Erythroblast (primary cell): Measurements from ENCODE around the gene HARS2.
"Not testable (repeated sequence)": the region's sequence is repeated elsewhere in the genome, so short reads cannot be mapped to it uniquely, and the experiment has no call there.

Source experiments
- DNase-seq, 2 experiments: peaks; one replicate each; lab custom pipeline; 2025; lab: John Stamatoyannopoulos, UW
- GATA1 ChIP-seq: IDR thresholded peaks from 2 replicates; pipeline ENCODE4 v1.6.1; 2011; ENCODE audit warnings: low read depth, mild to moderate bottlenecking, control low read depth, low read length, moderate library complexity
- POLR2A ChIP-seq: IDR thresholded peaks from 2 replicates; pipeline ENCODE4 v1.6.1; 2011; ENCODE audit warnings: mild to moderate bottlenecking, low read length

The HARS2 gene

GRCh38 chr5:140674629-140675028 is 16.6 kb upstream of the HARS2 start:
- DNase-seq = no peak
- TF ChIP-seq GATA1 (no peak), POLR2A (no peak)

DNA sequence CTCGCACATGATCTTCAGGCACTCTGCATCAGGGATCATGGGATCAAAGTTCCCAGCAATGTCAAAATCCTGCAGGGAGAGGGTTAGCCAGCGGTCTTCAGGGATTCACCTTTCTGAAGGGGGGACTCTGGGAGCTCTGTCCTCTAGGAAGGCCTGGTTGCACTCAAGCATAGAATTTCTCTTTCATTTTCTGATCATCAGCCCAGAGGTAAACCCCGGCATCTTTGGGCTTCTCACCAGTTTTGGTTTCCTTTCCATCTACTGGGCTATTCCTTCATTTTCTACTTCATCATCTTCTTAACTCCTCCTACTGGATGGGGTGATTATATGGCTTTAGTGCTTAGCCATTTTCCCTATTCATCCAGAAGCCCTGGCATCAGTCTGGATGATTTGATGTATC is 13.3 kb upstream of the HARS2 start:
- TF ChIP-seq GATA1 = no peak
- no peak for TF ChIP-seq POLR2A
- no peak for DNase-seq

- TF ChIP-seq GATA1 (no peak), POLR2A (peak; percentile 33)
- DNase-seq = peak; percentile 81 to 97
Measured at GRCh38 chr5:140678993-140679392, 12.3 kb upstream of the HARS2 start.

DNA sequence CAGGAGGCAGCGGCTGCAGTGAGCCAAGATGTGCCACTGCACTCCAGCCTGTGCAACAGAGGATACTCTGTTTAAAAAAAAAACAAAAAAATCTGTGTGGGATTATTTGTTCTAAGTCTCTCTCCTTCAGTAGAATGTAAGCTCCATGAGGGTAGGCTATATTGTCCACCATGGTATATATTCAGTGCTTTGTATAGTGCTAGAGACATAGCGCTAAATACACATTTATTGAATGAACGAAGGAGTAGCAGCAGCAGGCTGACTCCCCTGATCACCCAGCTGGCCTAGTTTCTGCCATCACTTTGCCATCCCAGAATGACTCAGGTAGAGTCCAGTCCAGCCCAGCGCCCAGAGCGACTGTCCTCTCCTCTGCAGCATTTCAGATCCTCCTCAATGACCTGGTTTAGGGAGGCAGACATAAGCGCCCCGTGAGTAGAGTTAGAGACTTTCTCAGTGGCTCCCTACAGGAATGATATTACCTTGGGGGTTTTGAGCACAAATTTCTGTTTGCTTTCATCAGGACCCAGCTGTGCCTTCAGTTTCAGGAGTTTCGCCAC is 801 bp upstream of the HARS2 start:
- no peak for TF ChIP-seq POLR2A
- no peak for TF ChIP-seq GATA1
- DNase-seq = peak in 1 of 2 experiments; percentile 52

DNA sequence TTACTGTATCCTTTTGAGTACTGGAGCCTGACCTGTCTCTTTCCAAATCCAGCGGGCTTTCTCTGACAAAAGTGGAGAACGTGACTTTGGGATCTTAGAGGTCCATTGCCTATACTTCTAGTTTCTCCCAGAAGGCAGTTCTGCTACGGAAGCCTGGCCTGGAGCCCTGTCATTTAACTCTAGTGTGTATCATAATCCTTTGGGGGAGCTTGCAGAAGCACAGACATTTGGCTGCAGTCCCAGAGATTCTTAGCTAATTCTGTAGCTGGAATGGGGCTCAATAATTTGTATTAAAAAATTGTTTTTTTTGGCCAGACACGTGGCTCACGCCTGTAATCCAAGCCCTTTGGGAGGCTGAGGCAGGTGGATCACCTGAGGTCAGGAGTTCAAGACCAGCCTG is 3.0 kb downstream of the HARS2 start:
- DNase-seq = no peak
- no peak for TF ChIP-seq POLR2A
- no peak for TF ChIP-seq GATA1

DNA sequence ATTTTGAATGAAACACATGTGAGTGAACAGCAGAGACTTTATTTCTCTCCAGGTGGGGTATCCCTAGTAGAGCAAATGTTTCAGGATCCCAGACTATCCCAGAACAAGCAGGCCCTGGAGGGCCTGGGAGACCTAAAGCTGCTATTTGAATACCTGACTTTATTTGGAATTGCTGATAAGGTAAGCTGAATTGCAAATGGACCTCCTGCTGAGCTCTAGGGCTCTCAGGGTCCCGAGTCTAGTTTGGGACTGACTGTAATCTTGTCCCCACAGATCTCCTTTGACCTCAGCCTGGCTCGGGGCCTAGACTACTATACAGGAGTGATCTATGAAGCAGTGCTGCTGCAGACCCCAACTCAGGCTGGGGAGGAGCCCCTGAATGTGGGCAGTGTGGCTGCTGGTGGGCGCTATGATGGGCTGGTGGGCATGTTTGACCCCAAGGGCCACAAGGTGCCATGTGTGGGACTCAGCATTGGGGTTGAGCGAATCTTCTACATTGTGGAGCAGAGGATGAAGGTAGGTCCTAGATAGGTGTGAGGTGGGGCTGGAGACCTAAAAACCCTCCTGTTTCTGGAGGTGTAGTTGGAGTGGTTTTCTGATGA is 5.7 kb downstream of the HARS2 start:
- no peak for DNase-seq
- TF ChIP-seq POLR2A (no peak), GATA1 (no peak)

DNA sequence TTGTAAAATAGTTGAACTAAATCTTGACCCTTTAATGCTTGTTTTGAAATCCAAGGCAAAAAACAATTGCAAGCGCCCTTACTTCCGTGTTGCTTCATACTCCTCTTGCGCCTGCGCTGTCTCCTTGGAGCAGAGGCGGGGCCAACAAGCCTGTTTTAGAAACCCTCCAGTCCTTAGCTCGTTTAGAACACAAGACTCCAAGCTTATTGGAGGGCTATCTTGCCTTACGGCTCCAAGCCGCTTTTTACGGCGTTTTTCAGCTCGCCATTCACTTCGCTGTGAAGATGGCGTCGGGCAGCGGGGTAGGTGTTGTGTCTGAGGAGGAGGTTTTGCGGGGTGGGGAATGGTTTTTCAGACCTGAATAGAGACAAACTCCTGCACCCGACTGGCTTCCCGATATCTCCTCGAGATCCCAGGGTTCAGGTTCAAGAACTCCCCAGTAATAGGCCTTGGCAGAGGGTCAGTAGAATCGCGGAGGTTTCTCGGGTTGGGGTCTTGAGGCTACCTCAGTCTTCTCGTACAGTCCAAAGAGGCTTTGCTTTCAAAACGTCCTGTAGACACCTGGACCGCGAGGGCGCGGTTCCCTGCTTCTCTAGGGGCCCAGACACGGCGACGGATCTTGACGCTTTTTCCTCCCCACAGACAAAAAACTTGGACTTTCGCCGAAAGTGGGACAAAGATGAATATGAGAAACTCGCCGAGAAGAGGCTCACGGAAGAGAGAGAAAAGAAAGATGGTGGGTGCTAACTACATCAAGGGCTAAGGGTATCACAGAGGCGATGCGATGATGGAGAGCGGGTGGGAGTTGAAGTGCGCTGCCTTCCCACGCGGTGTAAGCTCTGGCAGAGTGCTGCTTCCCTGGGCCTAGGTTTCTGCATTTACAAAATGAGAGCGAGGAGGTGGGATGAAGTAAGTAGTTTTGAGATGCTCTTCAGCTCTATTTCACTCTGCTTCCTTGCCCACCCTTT is 9.2 kb downstream of the HARS2 start, which contains the start of gene ZMAT2:
Gene ZMAT2 (plus strand): TSS at position 271 of the 968 bp plus-strand sequence. CDS start 14 bp downstream, at position 285.
- DNase-seq = peak; percentile 97 to 99
- TF ChIP-seq GATA1 (no peak), POLR2A (peak; percentile 95)

DNA sequence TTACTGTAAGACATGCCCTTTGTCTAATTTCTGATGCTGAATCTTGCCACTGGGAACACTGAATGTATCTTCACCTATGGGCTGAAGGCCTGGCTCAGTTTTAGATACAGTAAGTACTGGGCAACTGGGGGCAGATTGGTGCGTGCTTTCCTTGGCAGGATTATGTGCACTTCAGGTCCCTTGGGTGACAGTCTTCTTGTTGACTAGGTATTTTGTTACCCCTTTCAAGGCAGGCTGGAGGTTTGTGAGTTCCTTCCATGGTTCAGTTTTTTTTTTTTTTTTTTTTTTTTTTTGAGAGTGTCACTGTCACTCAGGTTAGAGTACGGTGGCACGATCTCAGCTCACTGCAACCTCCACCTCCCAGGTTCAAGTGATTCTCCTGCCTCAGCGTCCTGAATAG is 16.6 kb downstream of the HARS2 start:
- TF ChIP-seq GATA1 (no peak), POLR2A (peak; percentile 49)
- no peak for DNase-seq

DNA sequence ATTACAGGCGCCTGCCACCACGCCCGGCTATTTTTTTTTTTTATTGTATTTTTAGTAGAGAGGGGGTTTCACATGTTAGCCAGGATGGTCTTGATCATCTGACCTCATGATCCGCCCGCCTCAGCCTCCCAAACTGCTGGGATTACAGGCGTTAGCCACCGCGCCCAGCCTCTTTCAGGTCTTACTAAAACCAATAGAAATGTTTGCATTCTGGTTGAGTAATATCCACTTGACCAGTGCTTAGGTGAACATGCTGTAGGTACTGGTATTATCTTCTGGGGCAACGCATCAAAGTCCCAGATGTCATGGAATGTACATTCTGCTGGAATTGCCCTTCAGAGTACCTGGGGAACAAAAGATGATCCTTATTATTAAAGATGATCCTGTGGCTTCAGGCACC is 17.5 kb downstream of the HARS2 start:
- DNase-seq = not testable (repeated sequence)

GRCh38 chr5:140710899-140711552 is 19.8 kb downstream of the HARS2 start:
- DNase-seq = peak; percentile 97 to 98
- TF ChIP-seq POLR2A (peak; percentile 88), GATA1 (no peak)

GRCh38 chr5:140711794-140712193 is 20.5 kb downstream of the HARS2 start:
- TF ChIP-seq GATA1 (no peak), POLR2A (no peak)
- DNase-seq = no peak

GRCh38 chr5:140713562-140714094 is 22.4 kb downstream of the HARS2 start:
- no peak for DNase-seq
- no peak for TF ChIP-seq GATA1
- no peak for TF ChIP-seq POLR2A

GRCh38 chr5:140716238-140716637 is 25.0 kb downstream of the HARS2 start:
- not testable (repeated sequence) for DNase-seq
